ENCODE results near the gene GNAZ.
A peak's percentile ranks its signal among the peaks of the same experiment; 100 is the strongest.

The GNAZ gene

DNA sequence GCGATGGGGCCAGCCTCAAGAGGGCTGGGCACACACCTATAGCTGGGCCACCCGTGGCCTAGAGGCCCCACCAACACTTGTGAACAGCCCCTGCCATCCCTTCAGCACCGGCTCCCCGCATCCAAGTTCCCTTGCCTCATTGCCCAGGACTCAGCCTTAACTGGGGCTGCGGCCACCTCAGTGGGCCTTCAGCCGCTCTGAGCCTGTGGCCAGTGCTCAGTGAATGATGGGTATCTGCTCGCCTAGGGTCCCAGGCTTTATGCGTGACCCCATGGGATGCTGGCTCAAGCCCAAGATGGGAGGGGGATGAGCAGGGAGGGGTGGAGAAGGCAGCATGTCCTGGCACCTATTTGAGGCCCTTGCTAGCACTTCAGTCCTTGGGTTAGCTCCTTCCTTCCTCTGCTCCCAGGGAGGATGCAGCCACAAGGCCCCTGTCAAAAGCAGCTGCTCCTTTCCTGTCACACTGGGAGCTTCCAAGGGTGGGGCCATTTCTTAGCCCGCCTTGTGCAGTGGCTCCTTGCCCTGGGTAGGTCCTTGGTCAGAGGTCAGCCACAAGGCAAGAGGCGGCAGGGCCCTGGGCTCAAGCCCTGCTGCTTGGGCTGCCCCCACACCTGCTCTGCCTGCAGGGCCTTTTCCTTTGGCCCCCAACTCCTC is 31.8 kb downstream of the GNAZ start:
- no peak for DNase-seq (ENCODE audit: low read depth)
- H3K4me3 ChIP-seq (ENCODE audit: low read depth, low read length), result no peak overlapping the region

- H3K4me3 ChIP-seq (ENCODE audit: low read depth, low read length), result no peak overlapping the region
Measured at GRCh38 chr22:23102776-23103175, 32.5 kb downstream of the GNAZ start.

GRCh38 chr22:23103199-23103954 is 33.1 kb downstream of the GNAZ start:
- no peak overlapping the region for H3K4me3 ChIP-seq (ENCODE audit: low read depth, low read length)
- DNase-seq (ENCODE audit: low read depth), result no peak

More at GRCh38 chr22:23102776-23103175, 32.5 kb downstream of the GNAZ start:
- no peak for DNase-seq (ENCODE audit: low read depth)

- no peak for DNase-seq (ENCODE audit: low read depth)
- H3K4me3 ChIP-seq (ENCODE audit: low read depth, low read length), result no peak overlapping the region
Measured at GRCh38 chr22:23104187-23104971, 34.1 kb downstream of the GNAZ start.

DNA sequence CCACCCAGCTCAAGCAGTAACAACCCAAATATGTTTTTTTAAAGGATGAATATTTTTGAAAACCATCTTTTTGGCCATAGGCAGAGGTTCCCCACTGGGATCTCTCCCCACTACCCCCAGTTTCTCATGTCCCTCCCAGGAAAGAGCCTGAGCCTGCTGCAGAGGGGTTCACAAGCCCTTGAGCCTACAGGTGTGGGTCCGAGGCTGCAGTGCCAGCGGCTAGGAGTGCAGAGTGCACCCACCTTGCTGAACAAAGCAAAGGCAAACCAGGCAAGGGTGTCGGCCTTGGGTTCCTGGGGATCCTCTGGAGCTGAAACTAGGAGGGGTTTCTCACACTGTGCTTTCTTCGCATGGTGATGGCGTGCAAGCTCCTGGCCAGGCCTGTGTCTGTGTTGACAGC is 35.0 kb downstream of the GNAZ start:
- no peak for DNase-seq (ENCODE audit: low read depth)
- H3K4me3 ChIP-seq (ENCODE audit: low read depth, low read length), result no peak overlapping the region

- DNase-seq (ENCODE audit: low read depth), result no peak
- H3K4me3 ChIP-seq (ENCODE audit: low read depth, low read length), result no peak overlapping the region
Measured at GRCh38 chr22:23105919-23106318, 35.6 kb downstream of the GNAZ start.

DNA sequence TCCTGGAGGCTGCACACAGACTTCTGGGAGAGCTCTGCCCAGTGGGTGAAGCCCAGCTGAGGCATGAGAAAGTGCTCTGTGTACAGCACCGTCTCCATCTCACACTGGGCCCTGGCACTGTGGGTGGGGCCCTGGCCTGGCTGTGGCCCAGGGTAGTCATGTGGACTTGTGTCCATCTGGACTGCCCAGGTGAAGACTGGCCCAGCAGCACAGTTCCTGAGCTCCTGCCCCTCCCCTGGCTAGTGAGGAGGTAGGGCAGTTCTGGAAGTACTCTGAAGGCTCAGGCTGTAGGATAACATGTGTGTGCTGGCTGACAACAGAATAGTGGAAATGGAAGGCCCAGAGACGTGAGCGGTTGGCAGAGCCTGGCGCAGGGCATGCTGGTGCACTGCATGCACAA is 36.0 kb downstream of the GNAZ start:
- no peak for DNase-seq (ENCODE audit: low read depth)
- H3K4me3 ChIP-seq (ENCODE audit: low read depth, low read length), result no peak overlapping the region

GRCh38 chr22:23106906-23107367 is 36.6 kb downstream of the GNAZ start:
- no peak for DNase-seq (ENCODE audit: low read depth)
- no peak overlapping the region for H3K4me3 ChIP-seq (ENCODE audit: low read depth, low read length)

DNA sequence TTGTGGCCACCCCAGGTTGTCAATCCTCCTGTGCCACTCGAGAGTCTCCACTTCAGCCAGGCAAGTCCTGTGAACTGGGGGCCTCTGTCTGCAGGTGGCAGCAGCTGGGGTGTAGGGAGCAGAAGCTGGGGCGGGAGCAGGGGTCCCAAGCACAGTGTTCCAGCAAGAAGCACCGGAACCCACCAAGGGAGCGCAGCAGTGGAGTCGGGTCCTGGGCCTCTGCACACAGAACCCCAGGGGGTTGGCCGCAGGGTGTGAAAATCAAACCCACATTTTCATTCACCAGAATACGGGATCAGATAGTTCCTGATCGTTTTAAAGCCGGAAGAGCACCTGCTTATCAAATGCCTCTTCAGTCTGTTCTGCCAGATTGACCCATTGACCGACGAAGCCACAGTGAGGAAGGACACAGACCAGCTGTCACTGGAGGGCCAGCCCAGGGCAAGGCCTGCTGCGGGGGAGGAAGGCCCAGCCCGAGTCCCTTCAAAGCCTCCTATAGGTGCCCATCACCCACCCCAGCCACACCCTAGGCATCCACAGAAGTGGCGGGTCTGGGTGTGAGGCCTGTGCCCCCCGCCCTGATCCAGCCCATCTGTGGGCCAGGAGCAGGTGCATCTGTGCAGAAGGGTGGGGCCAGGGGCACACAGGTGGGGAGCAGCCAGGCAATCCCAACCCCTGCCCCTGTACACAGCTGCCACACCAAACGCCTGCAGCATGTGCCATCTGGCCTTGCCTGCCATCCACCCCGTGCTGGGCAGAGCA is 37.3 kb downstream of the GNAZ start:
- no peak for DNase-seq (ENCODE audit: low read depth)
- no peak overlapping the region for H3K4me3 ChIP-seq (ENCODE audit: low read depth, low read length)

DNA sequence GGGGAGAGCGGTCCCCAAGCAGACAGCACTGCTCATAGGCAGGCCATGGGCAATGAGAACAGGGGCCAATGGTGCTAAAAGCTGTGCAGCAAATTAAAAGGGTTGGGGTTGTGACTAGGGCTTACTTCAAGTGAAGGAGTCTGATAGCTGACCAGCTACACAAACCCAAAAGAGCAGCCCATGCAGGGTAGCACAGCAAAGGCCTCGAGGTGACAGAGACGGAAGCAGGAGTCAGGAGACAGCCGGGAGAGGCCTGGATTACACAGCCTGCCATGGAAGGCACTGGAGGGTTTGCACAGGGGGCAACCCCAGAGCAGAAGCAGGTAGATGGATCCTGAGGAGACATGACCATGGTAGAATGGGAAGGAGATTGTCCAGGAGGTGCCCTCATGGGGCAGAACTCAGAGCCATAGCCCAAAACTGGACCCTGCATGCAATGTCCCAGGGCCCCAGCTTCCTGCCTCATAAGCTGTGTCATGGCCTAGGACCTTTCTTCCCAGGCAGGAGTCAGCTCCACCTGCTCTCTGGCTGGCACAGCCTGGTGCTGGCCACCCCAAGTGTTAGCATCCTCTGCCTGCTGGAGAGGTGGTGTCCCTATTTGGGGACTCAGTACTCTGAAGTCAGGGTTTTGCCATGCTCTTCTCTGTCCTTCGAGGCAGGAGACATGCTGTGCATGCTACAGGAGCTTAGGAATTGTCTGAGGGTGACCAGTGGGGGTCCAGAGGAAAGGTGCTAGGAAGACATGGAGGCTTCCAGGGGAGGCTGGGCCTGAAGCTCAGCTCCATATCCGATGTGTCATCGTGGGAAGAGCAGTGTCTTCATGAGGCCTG is 38.1 kb downstream of the GNAZ start:
- no peak overlapping the region for H3K4me3 ChIP-seq (ENCODE audit: low read depth, low read length)
- no peak for DNase-seq (ENCODE audit: low read depth)

DNA sequence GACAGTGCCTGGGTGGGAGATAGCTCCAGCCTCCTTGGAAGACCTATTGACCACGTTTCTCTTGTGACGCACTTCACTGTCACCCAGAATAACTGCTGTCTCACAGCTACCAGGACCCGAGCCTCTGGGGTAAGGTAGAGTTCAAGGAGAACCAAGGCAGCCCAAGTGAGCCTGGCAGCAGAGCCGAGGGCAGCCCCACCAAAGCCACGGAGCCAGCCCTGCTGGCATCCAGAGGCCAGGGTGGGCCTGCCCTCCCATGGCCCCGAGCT is 38.7 kb downstream of the GNAZ start:
- no peak for DNase-seq (ENCODE audit: low read depth)
- H3K4me3 ChIP-seq (ENCODE audit: low read depth, low read length), result no peak overlapping the region

GRCh38 chr22:23109441-23109978 is 39.2 kb downstream of the GNAZ start:
- no peak for DNase-seq (ENCODE audit: low read depth)
- H3K4me3 ChIP-seq (ENCODE audit: low read depth, low read length), result no peak overlapping the region

- H3K4me3 ChIP-seq (ENCODE audit: low read depth, low read length), result no peak overlapping the region
- DNase-seq (ENCODE audit: low read depth), result peak; percentile 46
Measured at GRCh38 chr22:23110190-23110921, 40.0 kb downstream of the GNAZ start.

- peak; percentile 14 for DNase-seq (ENCODE audit: low read depth)
- no peak overlapping the region for H3K4me3 ChIP-seq (ENCODE audit: low read depth, low read length)
Measured at GRCh38 chr22:23110922-23111527, 40.7 kb downstream of the GNAZ start.

DNA sequence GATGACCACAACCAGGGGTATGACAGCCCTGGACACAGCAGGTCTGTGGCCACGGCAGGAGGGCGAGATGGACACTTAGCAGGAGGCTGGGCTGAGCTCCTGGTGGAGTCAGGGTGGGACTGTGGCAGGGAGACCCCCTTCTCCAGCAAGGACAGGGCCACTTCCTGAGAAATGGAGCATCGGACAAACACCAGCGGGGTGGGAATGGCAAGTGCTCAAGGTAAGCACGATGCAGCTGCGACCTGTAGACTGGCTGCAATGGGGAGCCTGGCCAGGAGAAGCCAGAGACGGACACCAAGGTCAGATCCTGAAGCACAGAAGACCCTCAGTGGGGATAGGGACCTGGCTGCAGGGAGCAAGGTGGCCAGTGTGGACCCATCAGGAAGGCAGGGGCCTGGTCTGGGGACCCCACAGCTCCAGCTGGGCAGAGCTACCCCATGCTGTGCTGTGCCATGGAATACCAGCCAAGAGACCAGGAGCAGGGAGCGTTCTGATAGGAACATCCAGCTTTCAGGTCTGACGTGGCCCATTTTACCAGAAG is 42.2 kb downstream of the GNAZ start:
- DNase-seq (ENCODE audit: low read depth), result no peak
- no peak overlapping the region for H3K4me3 ChIP-seq (ENCODE audit: low read depth, low read length)

DNA sequence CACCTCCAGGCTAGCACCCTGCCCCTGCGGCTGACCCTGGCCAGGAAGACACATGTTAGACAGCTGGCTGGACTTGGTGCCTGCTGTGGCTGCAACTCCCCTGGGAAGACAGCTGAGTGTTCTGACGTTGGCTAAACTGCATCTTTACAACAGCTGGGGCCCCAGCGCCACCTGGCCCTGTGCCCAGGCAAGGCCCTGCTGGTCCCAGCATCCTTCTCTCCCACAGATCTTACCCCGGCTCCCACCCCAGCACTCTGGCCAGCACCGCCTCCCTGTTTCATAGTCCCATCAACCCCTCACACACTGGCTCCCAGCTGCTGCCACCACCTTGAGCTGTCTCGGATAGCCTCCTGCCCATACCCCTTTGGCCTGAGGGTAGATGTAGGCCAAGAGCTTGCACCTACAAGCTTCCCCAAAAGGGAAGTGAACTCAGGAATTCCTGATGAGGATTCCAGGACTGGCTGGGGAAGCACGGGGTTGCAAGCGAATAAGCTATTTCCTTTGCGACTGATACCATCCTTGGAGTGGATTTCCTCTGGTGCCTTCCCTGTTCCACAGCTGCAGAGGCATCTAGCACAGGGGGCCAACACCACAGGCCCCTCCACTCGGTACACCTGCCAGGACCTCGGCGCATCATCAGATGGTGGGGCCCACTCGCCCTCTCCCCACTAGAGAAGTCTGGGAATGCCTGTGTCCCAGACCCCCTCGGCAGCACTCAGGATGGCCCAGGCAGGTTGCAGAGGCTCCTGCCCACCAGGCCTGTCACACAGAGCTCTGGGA is 42.9 kb downstream of the GNAZ start:
- DNase-seq (ENCODE audit: low read depth), result peak; percentile 62
- no peak overlapping the region for H3K4me3 ChIP-seq (ENCODE audit: low read depth, low read length)
